Measurements from ENCODE around the gene CHRNB2. TPM values are rescaled to one million over a fixed set of nuclear protein-coding genes. Genes with fewer than 3 reads are reported as not detected.

The CHRNB2 gene
- total RNA-seq, 2 donors from 2014 or later: 0.52 to 7.6 TPM

DNA sequence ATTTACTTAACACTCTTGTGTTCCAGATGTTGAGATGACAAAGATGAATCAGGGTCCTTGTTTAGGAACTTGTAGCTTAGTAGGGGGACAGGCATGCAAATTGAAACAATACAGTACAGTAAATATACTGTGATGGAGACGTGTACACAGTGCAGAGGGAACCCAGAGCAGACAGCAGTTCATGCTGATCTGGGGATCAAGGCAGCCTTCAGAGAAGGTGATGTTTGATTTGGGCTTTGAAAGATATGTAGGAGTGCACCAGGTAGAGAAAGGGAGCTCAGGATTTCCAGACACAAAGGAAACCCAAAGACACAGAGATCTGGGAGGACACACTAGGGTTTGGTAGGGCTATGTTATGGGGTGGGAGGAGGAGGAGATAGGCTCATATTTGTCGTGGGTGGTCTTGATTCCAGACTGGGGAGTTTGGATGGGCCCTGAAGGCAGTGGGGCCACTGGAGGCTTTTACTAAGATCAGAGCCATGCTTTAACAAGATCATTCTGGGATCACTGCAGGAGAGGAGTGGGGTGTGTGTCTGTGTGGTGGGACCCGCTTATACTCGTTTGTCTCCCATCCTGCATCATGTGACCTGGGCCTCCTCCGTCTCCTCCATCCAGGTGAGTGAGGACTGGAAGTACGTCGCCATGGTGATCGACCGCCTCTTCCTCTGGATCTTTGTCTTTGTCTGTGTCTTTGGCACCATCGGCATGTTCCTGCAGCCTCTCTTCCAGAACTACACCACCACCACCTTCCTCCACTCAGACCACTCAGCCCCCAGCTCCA is 7.8 kb downstream of the CHRNB2 start:
- DNase-seq (no peak), ATAC-seq (no peak)
- Histone ChIP-seq H3K27me3 (no peaks in the 10 kb centered on the region), H3K4me3 (no peak overlapping the region), H3K9me3 (no peaks in the 10 kb centered on the region), H3K27ac (no peak overlapping the region), H3K36me3 (replicated peaks in 1 of 2; ENCODE audit: insufficient read depth in 1 of 2, low read depth in 2 of 2) (peaks cover 0 to 6% of the 10 kb centered on the region in 2 donors), H3K4me1 (no peaks in the 10 kb centered on the region)
- intact Hi-C loops (cut with DNase I): no loop called here
- TF ChIP-seq, protein P1, sequence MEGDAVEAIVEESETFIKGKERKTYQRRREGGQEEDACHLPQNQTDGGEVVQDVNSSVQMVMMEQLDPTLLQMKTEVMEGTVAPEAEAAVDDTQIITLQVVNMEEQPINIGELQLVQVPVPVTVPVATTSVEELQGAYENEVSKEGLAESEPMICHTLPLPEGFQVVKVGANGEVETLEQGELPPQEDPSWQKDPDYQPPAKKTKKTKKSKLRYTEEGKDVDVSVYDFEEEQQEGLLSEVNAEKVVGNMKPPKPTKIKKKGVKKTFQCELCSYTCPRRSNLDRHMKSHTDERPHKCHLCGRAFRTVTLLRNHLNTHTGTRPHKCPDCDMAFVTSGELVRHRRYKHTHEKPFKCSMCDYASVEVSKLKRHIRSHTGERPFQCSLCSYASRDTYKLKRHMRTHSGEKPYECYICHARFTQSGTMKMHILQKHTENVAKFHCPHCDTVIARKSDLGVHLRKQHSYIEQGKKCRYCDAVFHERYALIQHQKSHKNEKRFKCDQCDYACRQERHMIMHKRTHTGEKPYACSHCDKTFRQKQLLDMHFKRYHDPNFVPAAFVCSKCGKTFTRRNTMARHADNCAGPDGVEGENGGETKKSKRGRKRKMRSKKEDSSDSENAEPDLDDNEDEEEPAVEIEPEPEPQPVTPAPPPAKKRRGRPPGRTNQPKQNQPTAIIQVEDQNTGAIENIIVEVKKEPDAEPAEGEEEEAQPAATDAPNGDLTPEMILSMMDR (IDR thresholded peaks at IDR 0.05): no peak
- no peak for TF ChIP-seq POLR2A (IDR thresholded peaks at IDR 0.05)
- 64 to 67% methylated on average over 10 of the region's 10 CpGs for WGBS, 2 donors

DNA sequence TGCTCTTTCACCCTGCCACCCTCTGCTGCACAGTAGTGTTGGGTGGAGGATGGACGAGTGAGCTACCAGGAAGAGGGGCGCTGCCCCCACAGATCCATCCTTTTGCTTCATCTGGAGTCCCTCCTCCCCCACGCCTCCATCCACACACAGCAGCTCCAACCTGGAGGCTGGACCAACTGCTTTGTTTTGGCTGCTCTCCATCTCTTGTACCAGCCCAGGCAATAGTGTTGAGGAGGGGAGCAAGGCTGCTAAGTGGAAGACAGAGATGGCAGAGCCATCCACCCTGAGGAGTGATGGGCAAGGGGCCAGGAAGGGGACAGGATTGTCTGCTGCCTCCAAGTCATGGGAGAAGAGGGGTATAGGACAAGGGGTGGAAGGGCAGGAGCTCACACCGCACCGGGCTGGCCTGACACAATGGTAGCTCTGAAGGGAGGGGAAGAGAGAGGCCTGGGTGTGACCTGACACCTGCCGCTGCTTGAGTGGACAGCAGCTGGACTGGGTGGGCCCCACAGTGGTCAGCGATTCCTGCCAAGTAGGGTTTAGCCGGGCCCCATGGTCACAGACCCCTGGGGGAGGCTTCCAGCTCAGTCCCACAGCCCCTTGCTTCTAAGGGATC is 8.5 kb downstream of the CHRNB2 start:
- no peak for ATAC-seq
- no peaks in the 10 kb centered on the region for H3K27me3 ChIP-seq
- no peaks in the 10 kb centered on the region for H3K9me3 ChIP-seq
- no peak for TF ChIP-seq POLR2A (IDR thresholded peaks at IDR 0.05)
- TF ChIP-seq, protein P1 (IDR thresholded peaks at IDR 0.05): no peak
- no peak overlapping the region for H3K4me3 ChIP-seq
- H3K36me3 ChIP-seq (replicated peaks in 1 of 2; ENCODE audit: insufficient read depth in 1 of 2, low read depth in 2 of 2): peaks cover 0 to 8% of the 10 kb centered on the region in 2 donors
- no peaks in the 10 kb centered on the region for H3K4me1 ChIP-seq
- intact Hi-C loops (cut with DNase I): no loop called here
- DNase-seq: no peak
- WGBS, 2 donors: 60 to 72% methylated on average over 6 to 8 of the region's 8 CpGs
- no peak overlapping the region for H3K27ac ChIP-seq

DNA sequence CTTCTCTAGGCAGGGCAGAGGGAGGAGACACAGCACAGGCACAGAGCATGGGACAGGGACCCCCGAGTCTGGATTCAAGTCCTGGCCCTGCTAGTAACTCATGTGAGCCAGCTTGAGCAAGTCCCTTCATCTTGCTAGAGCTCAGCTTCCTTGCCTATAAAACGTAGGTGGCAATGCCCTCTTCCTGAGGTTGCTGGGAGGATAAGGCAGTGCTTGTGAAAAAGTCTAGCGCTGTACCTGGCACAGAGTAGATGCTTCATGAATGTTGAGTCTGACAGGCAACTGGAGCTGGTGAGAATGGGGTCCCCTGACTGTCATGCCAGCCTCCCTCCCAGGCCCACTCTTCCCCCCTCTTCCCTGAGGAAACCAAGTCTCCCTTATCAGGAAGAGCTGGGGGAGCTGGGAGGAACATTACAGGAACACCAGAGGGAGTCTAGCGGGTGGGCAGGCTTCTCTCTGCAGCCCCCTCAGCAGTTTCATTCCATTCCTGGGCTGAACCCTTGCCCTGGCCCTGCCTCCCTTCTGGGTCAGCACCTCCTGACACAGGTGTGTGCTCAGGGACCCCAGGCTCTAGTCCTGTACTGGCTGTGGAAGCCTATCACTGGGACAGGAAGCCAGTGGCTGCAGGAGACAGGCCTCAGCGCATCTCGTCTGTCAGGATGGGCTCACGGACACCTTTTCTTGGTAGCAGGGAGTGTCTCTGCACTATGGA is 9.9 kb downstream of the CHRNB2 start:
- ATAC-seq (no peak), DNase-seq (no peak)
- H3K9me3 ChIP-seq: no peaks in the 10 kb centered on the region
- no peak overlapping the region for H3K4me3 ChIP-seq
- WGBS, 2 donors: 63 to 71% methylated on average over 3 to 7 of the region's 7 CpGs
- peak overlapping the region in 1 of 4 donors; percentile 46 for H3K27ac ChIP-seq
- intact Hi-C loops (cut with DNase I): no loop called here
- no peak for TF ChIP-seq POLR2A (IDR thresholded peaks at IDR 0.05)
- TF ChIP-seq, protein P1 (IDR thresholded peaks at IDR 0.05): no peak
- H3K27me3 ChIP-seq: no peaks in the 10 kb centered on the region
- H3K36me3 ChIP-seq (replicated peaks in 1 of 2; ENCODE audit: insufficient read depth in 1 of 2, low read depth in 2 of 2): peaks cover 0 to 18% of the 10 kb centered on the region in 2 donors
- H3K4me1 ChIP-seq: no peaks in the 10 kb centered on the region

DNA sequence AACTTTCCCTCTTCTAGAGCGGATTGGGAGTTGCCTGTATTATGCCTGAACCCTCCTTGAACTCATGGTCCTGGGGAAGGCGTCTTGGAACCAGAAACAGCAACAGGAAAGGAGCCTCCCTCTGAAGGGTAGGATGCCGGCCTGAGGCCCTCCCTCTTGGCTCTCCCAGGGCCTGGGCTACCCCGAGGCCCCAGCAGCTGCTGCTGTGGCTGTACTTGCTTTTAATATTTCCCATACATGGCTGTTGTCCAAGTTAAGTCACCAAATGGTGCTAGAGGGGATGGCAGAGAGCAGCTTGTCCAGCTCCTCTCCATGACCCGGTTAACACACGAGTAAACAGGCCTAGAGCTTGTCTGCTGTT is 10.5 kb downstream of the CHRNB2 start:
- no peaks in the 10 kb centered on the region for H3K9me3 ChIP-seq
- TF ChIP-seq POLR2A (IDR thresholded peaks at IDR 0.05): no peak
- TF ChIP-seq, protein P1 (IDR thresholded peaks at IDR 0.05): no peak
- ATAC-seq: peak; percentile 16
- 58 to 60% methylated on average over 4 to 6 of the region's 6 CpGs for WGBS, 2 donors
- no peak overlapping the region for H3K27ac ChIP-seq
- no peak for DNase-seq
- no peak overlapping the region for H3K4me3 ChIP-seq
- peaks cover 0 to 23% of the 10 kb centered on the region in 2 donors for H3K36me3 ChIP-seq (replicated peaks in 1 of 2; ENCODE audit: insufficient read depth in 1 of 2, low read depth in 2 of 2)
- intact Hi-C loops (cut with DNase I): no loop called here
- H3K4me1 ChIP-seq: no peaks in the 10 kb centered on the region
- H3K27me3 ChIP-seq: no peaks in the 10 kb centered on the region
